Memory B cell (primary cell): ENCODE data around the gene DPP6.

Experiments
- ATAC-seq: fragments of 150-1000 bp; cut with Tn5 transposase; 2 replicates; pipeline ENCODE4 v1.10.0; 2021; ENCODE audit warnings: low read depth, mild to moderate bottlenecking, moderate library complexity
- DNase-seq, 2 donors: peaks; one replicate each; pipeline ENCODE4 v3.0.0; 2022; ENCODE audit warnings: low spot score in 2 of 2
- H3K27ac Mint-ChIP-seq: one replicate; pipeline ENCODE4 v1.8.0; 2022; ENCODE audit warnings: mild to moderate bottlenecking, moderate library complexity, mixed read lengths
- H3K27me3 Mint-ChIP-seq: one replicate; pipeline ENCODE4 v1.8.0; 2022; ENCODE audit warnings: mixed read lengths
- H3K36me3 Mint-ChIP-seq: one replicate; pipeline ENCODE4 v1.8.0; 2022; ENCODE audit warnings: mild to moderate bottlenecking, mixed read lengths
- H3K4me1 Mint-ChIP-seq: one replicate; pipeline ENCODE4 v1.8.0; 2022; ENCODE audit warnings: mixed read lengths
- H3K4me3 Mint-ChIP-seq: one replicate; pipeline ENCODE4 v1.8.0; 2022; ENCODE audit warnings: mild to moderate bottlenecking, moderate library complexity, mixed read lengths
- H3K9me3 Mint-ChIP-seq: one replicate; pipeline ENCODE4 v1.8.0; 2022; ENCODE audit warnings: mixed read lengths

DPP6 gene

DNA sequence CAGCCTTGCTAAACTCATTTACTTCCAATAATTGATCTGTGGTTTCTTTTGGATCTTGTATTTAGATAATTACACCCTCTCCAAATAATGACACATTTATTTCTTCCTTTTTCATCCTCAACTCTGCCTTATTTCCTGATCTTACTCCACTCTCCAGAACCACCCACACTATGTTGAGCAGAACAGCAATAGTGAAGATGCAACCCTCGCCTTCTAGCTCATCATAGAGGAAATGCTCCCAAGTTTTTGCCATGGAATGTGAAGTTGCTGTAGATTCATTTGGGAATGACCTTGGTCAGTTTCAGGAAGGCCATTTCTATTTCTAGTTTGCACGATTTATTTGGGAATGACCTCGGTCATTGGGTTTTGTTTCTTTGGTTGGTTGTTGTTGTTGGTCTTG lies 636.8 kb downstream of the DPP6 start:
- Mint-ChIP-seq H3K36me3 (no peaks in the 10 kb centered on the region), H3K4me3 (no peak overlapping the region), H3K27me3 (peaks cover 1% of the 10 kb centered on the region), H3K4me1 (no peaks in the 10 kb centered on the region), H3K9me3 (peaks cover 5% of the 10 kb centered on the region), H3K27ac (no peak overlapping the region)
- ATAC-seq (no peak), DNase-seq (no peak)

DNA sequence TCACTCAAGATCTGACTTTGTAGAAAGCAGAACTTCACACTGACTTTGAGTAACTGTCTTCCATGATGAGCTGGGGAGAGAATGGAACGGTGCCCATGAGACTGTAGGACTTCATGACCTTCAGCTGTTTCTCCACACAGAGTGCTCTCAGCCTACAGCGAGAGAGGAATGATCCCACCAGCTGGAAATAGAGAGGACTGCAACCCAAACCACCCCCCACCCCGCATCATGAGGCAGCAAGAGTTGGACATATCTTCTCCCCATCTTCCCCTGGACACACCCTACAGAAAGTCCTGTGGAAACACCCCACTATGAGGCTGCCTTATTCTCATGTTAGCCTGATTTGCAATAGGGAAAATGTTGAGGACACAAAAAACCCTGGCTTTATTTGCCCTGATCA lies 638.2 kb downstream of the DPP6 start:
- ATAC-seq = no peak
- H3K27ac Mint-ChIP-seq = no peak overlapping the region
- no peaks in the 10 kb centered on the region for H3K4me1 Mint-ChIP-seq
- no peaks in the 10 kb centered on the region for H3K36me3 Mint-ChIP-seq
- H3K4me3 Mint-ChIP-seq = no peak overlapping the region
- H3K9me3 Mint-ChIP-seq = peaks cover 3% of the 10 kb centered on the region
- H3K27me3 Mint-ChIP-seq = peaks cover 1% of the 10 kb centered on the region
- DNase-seq = no peak

DNA sequence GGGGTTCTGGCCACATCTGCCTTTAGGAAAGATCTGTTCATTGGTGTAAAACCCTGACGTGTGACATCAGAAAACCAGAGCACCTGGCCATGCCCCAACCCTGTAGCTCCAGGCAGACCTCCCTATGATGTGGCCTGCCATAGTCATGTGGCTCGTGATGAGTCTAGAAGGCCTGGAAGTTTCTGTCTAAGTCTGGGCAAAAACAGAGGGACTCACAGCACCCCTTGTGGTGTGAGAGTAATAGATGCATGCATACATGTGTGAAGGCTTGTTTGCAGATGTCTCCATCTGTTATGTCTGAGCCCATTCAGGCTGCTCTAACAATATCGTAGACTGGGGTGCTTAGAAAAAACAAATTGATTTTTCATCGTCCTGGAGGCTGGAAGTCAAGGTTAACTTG lies 641.5 kb downstream of the DPP6 start:
- Mint-ChIP-seq H3K4me3 (no peak overlapping the region), H3K27ac (no peak overlapping the region), H3K36me3 (no peaks in the 10 kb centered on the region), H3K4me1 (no peaks in the 10 kb centered on the region), H3K27me3 (peaks cover 1% of the 10 kb centered on the region), H3K9me3 (peaks cover 1% of the 10 kb centered on the region)
- no peak for ATAC-seq
- DNase-seq = no peak

DNA sequence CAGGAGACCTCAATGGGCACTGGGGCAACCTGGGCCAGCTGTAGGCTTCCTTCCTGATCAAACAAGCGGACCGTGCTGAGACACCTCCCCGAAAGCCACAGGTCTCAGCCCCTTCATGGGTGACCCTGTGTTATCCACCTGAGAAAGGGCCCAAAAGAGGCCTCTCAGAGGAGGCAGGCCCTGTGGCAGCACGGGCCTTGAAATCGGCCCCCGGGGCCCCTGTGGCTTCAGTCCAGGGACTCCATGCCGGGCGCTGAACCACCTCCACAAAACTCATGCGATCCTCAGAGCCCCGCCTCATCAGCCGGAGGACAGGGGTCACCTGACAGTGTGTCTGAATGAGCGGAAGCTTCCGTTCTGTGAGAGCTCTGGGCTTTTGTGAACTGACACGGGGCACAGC lies 643.6 kb downstream of the DPP6 start:
- no peak for DNase-seq
- H3K9me3 Mint-ChIP-seq = no peaks in the 10 kb centered on the region
- H3K4me3 Mint-ChIP-seq = no peak overlapping the region
- no peaks in the 10 kb centered on the region for H3K36me3 Mint-ChIP-seq
- H3K27ac Mint-ChIP-seq = no peak overlapping the region
- ATAC-seq = no peak
- H3K27me3 Mint-ChIP-seq = no peaks in the 10 kb centered on the region
- no peaks in the 10 kb centered on the region for H3K4me1 Mint-ChIP-seq

DNA sequence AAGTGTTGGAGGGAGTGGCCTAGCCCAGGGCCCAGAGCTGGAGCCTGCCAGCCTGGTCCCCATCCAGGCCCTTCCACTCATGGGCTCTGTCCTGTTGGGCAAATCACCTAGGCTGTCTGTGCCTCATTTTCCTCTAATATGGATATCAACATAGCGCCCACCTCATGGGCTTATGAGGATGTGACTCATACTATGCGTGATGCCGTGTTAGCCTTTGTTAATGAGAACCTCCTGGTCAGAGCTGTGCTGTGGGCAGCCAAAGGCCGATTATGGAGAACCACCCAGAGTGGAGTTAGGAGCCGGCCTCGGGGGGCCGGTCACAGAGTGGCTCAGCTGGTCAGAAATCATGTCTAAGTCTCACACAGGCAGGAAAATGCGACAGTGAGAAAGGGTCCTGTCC lies 644.4 kb downstream of the DPP6 start:
- Mint-ChIP-seq H3K9me3 (no peaks in the 10 kb centered on the region), H3K36me3 (no peaks in the 10 kb centered on the region), H3K4me1 (no peaks in the 10 kb centered on the region), H3K27ac (no peak overlapping the region), H3K27me3 (no peaks in the 10 kb centered on the region), H3K4me3 (no peak overlapping the region)
- DNase-seq (no peak), ATAC-seq (no peak)

DNA sequence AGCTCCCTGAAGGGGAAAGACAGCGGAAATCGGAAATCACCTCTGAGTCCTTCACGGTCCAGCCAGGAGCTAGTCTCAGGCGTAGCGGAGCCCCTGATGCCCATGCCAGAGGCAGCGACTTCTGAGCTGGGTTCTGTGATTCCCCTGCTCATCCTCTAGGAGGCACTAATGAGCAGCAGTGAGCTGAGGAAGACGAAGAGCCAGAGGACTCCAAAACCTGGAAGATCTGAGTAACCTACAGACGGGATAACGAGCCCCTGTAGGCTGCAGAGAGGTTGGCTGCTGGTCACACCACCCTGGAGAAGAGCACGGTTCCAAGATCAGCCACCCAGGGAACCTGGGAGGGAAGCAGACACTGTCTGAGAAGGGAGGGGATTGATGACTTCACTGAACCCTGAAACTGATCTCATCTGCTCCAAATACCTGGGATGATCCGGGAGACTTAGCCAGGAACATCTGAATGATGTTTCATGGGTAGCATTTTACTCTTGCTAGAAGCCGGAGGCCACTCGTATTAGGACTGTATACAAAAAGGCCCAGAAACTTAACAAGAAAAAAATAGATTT lies 646.6 kb downstream of the DPP6 start:
- no peak for DNase-seq
- no peak for ATAC-seq
- Mint-ChIP-seq H3K27ac (no peak overlapping the region), H3K9me3 (peaks cover 2% of the 10 kb centered on the region), H3K4me1 (no peaks in the 10 kb centered on the region), H3K27me3 (no peaks in the 10 kb centered on the region), H3K36me3 (no peaks in the 10 kb centered on the region), H3K4me3 (no peak overlapping the region)

DNA sequence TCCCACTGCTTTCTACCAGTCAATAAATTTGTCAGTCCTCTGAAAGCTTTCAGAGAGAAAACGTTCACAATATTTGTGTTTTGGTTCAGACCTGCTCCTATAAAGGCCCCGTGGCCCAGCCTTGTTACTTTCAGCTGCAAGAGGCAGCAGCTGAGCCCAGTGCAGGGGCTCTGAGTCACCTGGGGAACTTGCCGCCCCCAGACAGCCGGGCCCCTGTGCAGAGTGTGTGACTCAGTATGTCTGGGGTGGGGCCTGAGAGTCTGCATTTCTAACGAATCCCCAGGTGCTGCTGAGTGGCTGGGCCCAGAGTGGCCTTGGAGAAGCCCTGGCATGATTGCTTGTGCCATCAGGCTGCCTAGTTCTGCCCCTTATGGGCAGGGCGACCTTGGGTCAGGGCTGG lies 647.2 kb downstream of the DPP6 start:
- H3K27ac Mint-ChIP-seq = no peak overlapping the region
- no peak overlapping the region for H3K4me3 Mint-ChIP-seq
- H3K36me3 Mint-ChIP-seq = no peaks in the 10 kb centered on the region
- no peaks in the 10 kb centered on the region for H3K27me3 Mint-ChIP-seq
- DNase-seq (no peak), ATAC-seq (no peak)
- H3K9me3 Mint-ChIP-seq = peaks cover 6% of the 10 kb centered on the region
- no peaks in the 10 kb centered on the region for H3K4me1 Mint-ChIP-seq

DNA sequence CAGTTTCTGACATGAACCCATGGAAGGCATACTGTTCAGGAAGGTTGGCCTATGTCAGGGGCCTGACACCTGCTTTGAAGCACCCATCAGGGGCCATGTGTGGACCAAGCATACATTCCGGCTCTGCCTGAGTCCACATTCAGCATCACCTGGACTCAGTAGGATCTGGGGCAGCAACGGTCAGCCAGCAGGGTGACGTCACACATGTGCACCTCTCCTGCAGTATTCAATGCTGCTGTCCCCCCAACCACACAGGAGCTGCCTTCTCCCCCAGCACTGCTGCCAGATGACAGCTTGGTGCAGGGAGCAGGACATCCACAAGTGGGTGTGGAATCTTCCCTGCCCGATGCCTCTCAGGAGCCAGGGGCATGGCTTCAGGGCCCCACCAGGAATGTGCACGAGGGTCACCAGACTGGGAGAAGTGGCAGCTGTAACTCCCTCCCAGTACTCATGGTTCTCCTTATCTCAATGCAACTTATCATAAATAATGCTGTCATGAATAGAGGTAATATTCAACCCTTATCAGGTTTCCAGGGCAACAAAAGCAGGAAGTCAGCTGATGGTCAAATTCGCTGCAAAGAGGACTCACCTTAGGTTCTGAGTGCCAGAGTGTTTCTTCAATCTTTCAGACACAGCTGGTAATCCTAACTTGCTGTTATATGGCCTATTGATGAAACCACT lies 657.8 kb downstream of the DPP6 start:
- H3K27me3 Mint-ChIP-seq = no peaks in the 10 kb centered on the region
- no peak overlapping the region for H3K4me3 Mint-ChIP-seq
- no peaks in the 10 kb centered on the region for H3K36me3 Mint-ChIP-seq

DNA sequence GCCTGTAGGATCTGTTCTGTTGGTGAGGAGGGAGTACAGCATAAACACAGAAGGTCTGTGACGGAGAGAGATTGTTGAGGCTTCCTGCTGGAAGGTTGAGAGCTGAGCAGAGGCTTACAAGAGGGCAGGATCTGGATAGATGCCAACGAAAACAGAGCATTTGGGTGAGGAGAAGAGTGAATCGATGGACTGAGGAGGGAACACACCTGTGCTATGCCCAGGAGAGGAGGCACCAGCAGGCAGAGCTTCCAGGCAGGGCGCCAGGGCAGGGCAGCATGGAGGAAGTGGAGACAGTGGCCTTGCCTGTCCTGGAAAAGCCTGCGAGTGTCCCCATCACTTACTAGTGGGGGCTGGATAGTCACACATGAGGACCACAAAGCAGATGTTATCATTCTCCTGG lies 667.8 kb downstream of the DPP6 start:
- H3K27ac Mint-ChIP-seq = no peak overlapping the region
- H3K9me3 Mint-ChIP-seq = peaks cover 8% of the 10 kb centered on the region
- H3K36me3 Mint-ChIP-seq = no peaks in the 10 kb centered on the region
- H3K4me3 Mint-ChIP-seq = no peak overlapping the region
- H3K27me3 Mint-ChIP-seq = peaks cover 2% of the 10 kb centered on the region
- DNase-seq = no peak
- no peak for ATAC-seq
- no peaks in the 10 kb centered on the region for H3K4me1 Mint-ChIP-seq

More for the DNA sequence above, 657.8 kb downstream of the DPP6 start:
- H3K9me3 Mint-ChIP-seq = peaks cover 11% of the 10 kb centered on the region
- ATAC-seq (no peak), DNase-seq (no peak)
- H3K4me1 Mint-ChIP-seq = no peaks in the 10 kb centered on the region
- no peak overlapping the region for H3K27ac Mint-ChIP-seq

DNA sequence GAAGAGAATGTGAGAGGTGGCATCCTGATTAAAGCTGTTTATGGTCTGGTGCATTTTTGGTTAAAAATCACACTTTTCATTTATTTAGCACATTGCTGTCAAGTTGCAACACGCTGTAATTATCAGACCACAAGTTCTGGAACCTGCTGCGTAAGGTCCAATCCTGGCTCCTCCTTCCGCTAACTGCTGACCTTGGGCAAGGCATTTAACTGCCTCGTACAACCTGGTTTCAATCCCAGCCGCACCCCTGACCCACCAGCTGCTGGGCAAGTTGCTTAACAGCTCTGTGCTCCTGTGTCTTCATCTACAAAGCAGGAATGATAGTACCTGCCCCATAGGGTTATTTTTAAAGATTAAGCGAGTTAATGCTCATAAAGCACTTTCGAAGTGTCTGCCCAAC lies 668.9 kb downstream of the DPP6 start:
- no peak for DNase-seq
- Mint-ChIP-seq H3K4me3 (no peak overlapping the region), H3K4me1 (no peaks in the 10 kb centered on the region), H3K27ac (no peak overlapping the region), H3K9me3 (peaks cover 6% of the 10 kb centered on the region), H3K27me3 (peaks cover 2% of the 10 kb centered on the region), H3K36me3 (no peaks in the 10 kb centered on the region)
- ATAC-seq = no peak

DNA sequence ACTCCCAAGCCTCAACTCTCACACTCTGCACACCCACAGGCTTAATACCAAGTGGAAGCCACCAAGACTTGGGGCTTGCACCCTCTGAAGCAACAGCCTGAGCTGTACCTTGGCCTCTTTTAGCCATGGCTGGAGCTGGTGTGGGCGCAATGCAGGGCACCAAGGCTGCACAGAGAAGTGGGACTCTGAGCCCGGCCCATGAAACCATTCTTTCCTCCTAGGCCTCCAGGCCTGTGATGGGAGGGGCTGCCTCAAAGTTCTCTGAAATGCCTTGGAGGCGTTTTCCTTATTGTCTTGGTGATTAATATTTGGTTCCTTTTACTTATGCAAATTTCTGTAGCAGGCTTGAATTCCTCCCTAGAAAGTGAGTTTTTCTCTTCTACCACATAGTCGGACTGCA lies 674.2 kb downstream of the DPP6 start:
- Mint-ChIP-seq H3K36me3 (peaks cover 1% of the 10 kb centered on the region), H3K27ac (no peak overlapping the region), H3K27me3 (no peaks in the 10 kb centered on the region), H3K4me3 (no peak overlapping the region), H3K9me3 (peaks cover 9% of the 10 kb centered on the region), H3K4me1 (no peaks in the 10 kb centered on the region)
- DNase-seq (no peak), ATAC-seq (no peak)

DNA sequence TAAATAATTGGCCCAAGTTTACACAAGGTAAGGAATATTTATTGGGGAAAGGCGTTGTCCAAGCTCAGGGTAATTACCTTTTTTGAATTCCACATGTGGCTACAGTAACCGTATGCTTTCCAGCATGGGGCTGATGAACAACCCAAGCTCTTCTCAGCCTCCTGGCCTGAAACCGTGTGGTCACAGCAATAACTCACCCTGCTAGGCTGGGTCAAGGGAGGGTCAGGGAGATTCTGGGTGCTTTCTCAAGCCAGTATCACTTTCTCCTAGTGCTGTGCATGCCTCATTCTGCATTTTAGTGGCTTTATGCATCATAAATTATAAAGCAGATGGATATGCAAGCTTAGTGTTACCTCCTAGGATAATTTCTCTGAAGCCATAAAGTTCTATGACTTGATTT lies 676.9 kb downstream of the DPP6 start:
- Mint-ChIP-seq H3K27me3 (no peaks in the 10 kb centered on the region), H3K27ac (no peak overlapping the region), H3K4me1 (no peaks in the 10 kb centered on the region), H3K36me3 (peaks cover 1% of the 10 kb centered on the region), H3K4me3 (no peak overlapping the region), H3K9me3 (peaks cover 9% of the 10 kb centered on the region)
- DNase-seq (no peak), ATAC-seq (no peak)

DNA sequence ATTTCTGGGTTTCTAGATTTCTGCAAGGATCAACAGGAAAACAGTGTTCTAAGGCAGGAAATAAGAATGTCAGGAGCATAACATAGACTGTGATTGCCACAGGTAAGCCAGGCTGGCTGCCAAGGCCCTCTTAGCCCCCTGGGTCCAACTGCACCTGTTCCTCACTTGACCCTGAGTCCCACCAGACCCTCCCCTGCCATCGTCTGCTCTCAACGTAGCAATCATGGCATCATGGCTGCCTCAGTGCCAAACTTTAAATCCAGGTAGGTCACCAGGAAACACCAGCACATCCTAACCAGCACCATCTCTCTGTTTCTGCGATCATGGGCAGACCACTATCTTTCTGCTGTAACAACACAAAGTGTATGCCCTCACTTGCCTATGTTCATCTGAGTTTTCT lies 683.6 kb downstream of the DPP6 start:
- Mint-ChIP-seq H3K4me3 (no peak overlapping the region), H3K36me3 (no peaks in the 10 kb centered on the region), H3K4me1 (no peaks in the 10 kb centered on the region), H3K27ac (no peak overlapping the region), H3K27me3 (no peaks in the 10 kb centered on the region), H3K9me3 (no peaks in the 10 kb centered on the region)
- DNase-seq (no peak), ATAC-seq (no peak)

DNA sequence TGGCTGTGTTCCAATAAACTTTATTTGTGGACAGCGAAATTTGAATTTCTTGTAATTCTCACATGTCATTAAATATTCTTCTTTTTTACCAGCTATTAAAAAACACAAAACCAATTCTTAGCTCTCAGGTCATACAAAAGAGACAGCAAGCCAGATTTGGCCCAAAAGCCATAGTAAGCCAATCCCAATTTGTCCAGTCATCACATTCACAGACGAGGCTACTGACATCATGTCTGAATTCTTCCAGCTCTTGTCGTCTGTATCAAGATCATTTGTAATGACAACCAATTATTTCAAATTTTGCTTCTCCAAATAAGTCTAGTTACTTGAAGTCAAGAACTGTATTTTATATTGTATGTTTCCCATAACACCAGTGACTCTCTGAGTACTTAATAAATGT lies 684.2 kb downstream of the DPP6 start:
- no peak for ATAC-seq
- Mint-ChIP-seq H3K4me3 (no peak overlapping the region), H3K36me3 (no peaks in the 10 kb centered on the region), H3K9me3 (no peaks in the 10 kb centered on the region), H3K4me1 (no peaks in the 10 kb centered on the region), H3K27ac (no peak overlapping the region), H3K27me3 (no peaks in the 10 kb centered on the region)
- no peak for DNase-seq

DNA sequence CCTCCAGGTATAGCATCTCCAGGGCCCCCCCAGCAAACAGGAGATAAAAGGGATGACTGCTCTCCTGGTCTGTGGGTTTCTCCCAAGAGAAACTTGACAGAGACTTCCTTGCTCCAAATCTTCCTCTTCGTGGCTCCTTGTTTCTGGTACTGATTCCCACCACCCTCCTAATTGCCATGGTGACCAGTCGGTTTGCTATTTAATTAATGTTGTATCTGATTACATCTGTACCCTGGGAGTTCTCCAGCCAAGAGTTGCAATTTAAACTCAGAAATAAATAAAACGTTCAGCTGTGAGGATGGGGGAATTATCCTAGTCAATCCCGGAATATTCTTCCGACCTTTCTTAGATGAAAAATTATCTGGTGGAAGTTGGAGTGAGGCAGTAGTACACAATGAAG lies 686.0 kb downstream of the DPP6 start:
- H3K4me1 Mint-ChIP-seq = no peaks in the 10 kb centered on the region
- H3K27me3 Mint-ChIP-seq = peaks cover under 1% of the 10 kb centered on the region
- no peak for ATAC-seq
- no peak for DNase-seq
- no peak overlapping the region for H3K27ac Mint-ChIP-seq
- no peaks in the 10 kb centered on the region for H3K36me3 Mint-ChIP-seq
- H3K9me3 Mint-ChIP-seq = peaks cover under 1% of the 10 kb centered on the region
- no peak overlapping the region for H3K4me3 Mint-ChIP-seq
